Neural cell (in vitro differentiated cells): ENCODE measurements around the gene PLP1. TPM values are rescaled to one million over a fixed set of nuclear protein-coding genes. Genes with fewer than 3 reads are reported as not detected.

ENCODE experiments used
- H2AFZ ChIP-seq: fragments of 200-600, 300-800 bp; sonication (generic), shearing (Covaris generic); 2 replicates; pipeline ENCODE4 v1.6.0; 2014; ENCODE audit warnings: low read depth, mild to moderate bottlenecking, antibody characterized with exemption, low read length, moderate library complexity
- H3F3A ChIP-seq: fragments of 200-600 bp; shearing (Covaris generic); 2 replicates; pipeline ENCODE4 v1.6.1; 2016; ENCODE audit warnings: mild to moderate bottlenecking, moderate library complexity, mixed read lengths, antibody characterized with exemption, low read length; ENCODE audit not compliant: insufficient read depth, poor library complexity, severe bottlenecking
- H3K27ac ChIP-seq: fragments of 200-600, 300-800 bp; sonication (generic), shearing (Covaris generic); 2 replicates; pipeline ENCODE4 v1.5.1; 2014; ENCODE audit warnings: mild to moderate bottlenecking, low read length, moderate library complexity
- H3K27me3 ChIP-seq: fragments of 300-800, 200-600 bp; sonication (generic), shearing (Covaris generic); 2 replicates; pipeline ENCODE4 v1.6.0; 2014; ENCODE audit warnings: mild to moderate bottlenecking, low read depth, low read length, moderate library complexity; ENCODE audit not compliant: insufficient read depth
- H3K36me3 ChIP-seq: fragments of 300-800, 200-600 bp; sonication (generic), shearing (Covaris generic); 2 replicates; pipeline ENCODE4 v1.5.1; 2014; ENCODE audit warnings: mild to moderate bottlenecking, antibody characterized with exemption, low read length, moderate library complexity; ENCODE audit not compliant: insufficient read depth
- H3K4me2 ChIP-seq: fragments of 300-800, 200-600 bp; sonication (generic), shearing (Covaris generic); 2 replicates; pipeline ENCODE4 v1.6.0; 2014; ENCODE audit warnings: mild to moderate bottlenecking, low read length
- H3K4me3 ChIP-seq: fragments of 300-800, 200-600 bp; sonication (generic), shearing (Covaris generic); 2 replicates; pipeline ENCODE4 v1.5.1; 2014; ENCODE audit warnings: mild to moderate bottlenecking, low read length, moderate library complexity
- H3K79me2 ChIP-seq: fragments of 200-600 bp; shearing (Covaris generic); replicated peaks from 2 replicates; pipeline ENCODE4 v1.6.0; 2014; ENCODE audit warnings: mild to moderate bottlenecking, low read length, moderate library complexity; ENCODE audit not compliant: insufficient read depth
- H3K9ac ChIP-seq: fragments of 300-800, 200-600 bp; sonication (generic), shearing (Covaris generic); 2 replicates; pipeline ENCODE4 v1.6.1; 2016; ENCODE audit warnings: mild to moderate bottlenecking, low read length, mixed read lengths
- H3K9me2 ChIP-seq: fragments of 200-600 bp; shearing (Covaris generic); 2 replicates; pipeline ENCODE4 v1.6.1; 2016; ENCODE audit warnings: mild to moderate bottlenecking, low read length, mixed read lengths; ENCODE audit not compliant: insufficient read depth
- H3K9me3 ChIP-seq: fragments of 200-600, 300-800 bp; sonication (generic), shearing (Covaris generic); 2 replicates; pipeline ENCODE4 v1.6.1; 2016; ENCODE audit warnings: mild to moderate bottlenecking, mixed run types, low read length, moderate library complexity, mixed read lengths
- H4K20me1 ChIP-seq: fragments of 200-600 bp; shearing (Covaris generic); 2 replicates; pipeline ENCODE4 v1.6.1; 2016; ENCODE audit warnings: mild to moderate bottlenecking, mixed run types; ENCODE audit not compliant: insufficient read depth
- EP300 ChIP-seq: fragments of 450-650 bp; conservative IDR thresholded peaks from 2 replicates; pipeline ENCODE4 v1.6.1; 2014; ENCODE audit warnings: antibody characterized with exemption, mild to moderate bottlenecking, moderate library complexity; ENCODE audit not compliant: poor library complexity, severe bottlenecking
- EZH2 ChIP-seq: fragments of 200-600, 300-800 bp; shearing (Covaris generic), sonication (generic); IDR thresholded peaks from 2 replicates; pipeline ENCODE4 v1.6.1; 2014; ENCODE audit warnings: antibody characterized with exemption, low read length, borderline replicate concordance, mild to moderate bottlenecking; ENCODE audit not compliant: insufficient read depth, poor library complexity, severe bottlenecking
- MXI1 ChIP-seq: fragments of 450-650 bp; conservative IDR thresholded peaks from 2 replicates; pipeline ENCODE4 v1.6.1; 2014; ENCODE audit warnings: antibody characterized with exemption, mild to moderate bottlenecking; ENCODE audit not compliant: poor library complexity, severe bottlenecking
- POLR2AphosphoS5 ChIP-seq: IDR thresholded peaks from 2 replicates; pipeline ENCODE4 v1.6.1; 2012
- RAD21 ChIP-seq: fragments of 450-650 bp; conservative IDR thresholded peaks from 2 replicates; pipeline ENCODE4 v1.6.1; 2014; ENCODE audit warnings: antibody characterized with exemption, mild to moderate bottlenecking, moderate library complexity
- SMC3 ChIP-seq: fragments of 450-650 bp; conservative IDR thresholded peaks from 2 replicates; pipeline ENCODE4 v1.6.1; 2014; ENCODE audit warnings: antibody characterized with exemption, mild to moderate bottlenecking, moderate library complexity; ENCODE audit not compliant: poor library complexity
- TAF1 ChIP-seq: IDR thresholded peaks from 2 replicates; pipeline ENCODE4 v1.6.1; 2012; ENCODE audit warnings: low read depth
- polyA plus RNA-seq: library from polyadenylated mRNA; depleted of rRNA; stranded (reverse); fragments of >200 nt; gene quantifications from 2 replicates; pipeline ENCODE4 v1.2.3, GENCODE V29; 2014
- TF ChIP-seq, protein P1 (sequence below): fragments of 450-650 bp; IDR thresholded peaks from 2 replicates; pipeline ENCODE4 v1.5.1; 2014; ENCODE audit warnings: antibody characterized with exemption, mild to moderate bottlenecking, moderate library complexity; ENCODE audit not compliant: poor library complexity, severe bottlenecking
- TF ChIP-seq, protein P2 (sequence below): IDR thresholded peaks from 2 replicates; pipeline ENCODE4 v1.6.1; 2012; ENCODE audit warnings: borderline replicate concordance

PLP1 gene
- polyA plus RNA-seq, 1 donor from 2014 or later = 0.71 TPM

DNA sequence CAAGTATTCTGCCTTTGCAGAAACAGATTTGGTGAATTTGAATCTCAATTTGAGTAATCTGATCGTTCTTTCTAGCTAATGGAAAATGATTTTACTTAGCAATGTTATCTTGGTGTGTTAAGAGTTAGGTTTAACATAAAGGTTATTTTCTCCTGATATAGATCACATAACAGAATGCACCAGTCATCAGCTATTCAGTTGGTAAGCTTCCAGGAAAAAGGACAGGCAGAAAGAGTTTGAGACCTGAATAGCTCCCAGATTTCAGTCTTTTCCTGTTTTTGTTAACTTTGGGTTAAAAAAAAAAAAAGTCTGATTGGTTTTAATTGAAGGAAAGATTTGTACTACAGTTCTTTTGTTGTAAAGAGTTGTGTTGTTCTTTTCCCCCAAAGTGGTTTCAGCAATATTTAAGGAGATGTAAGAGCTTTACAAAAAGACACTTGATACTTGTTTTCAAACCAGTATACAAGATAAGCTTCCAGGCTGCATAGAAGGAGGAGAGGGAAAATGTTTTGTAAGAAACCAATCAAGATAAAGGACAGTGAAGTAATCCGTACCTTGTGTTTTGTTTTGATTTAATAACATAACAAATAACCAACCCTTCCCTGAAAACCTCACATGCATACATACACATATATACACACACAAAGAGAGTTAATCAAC is 15.3 kb downstream of the PLP1 start:
- H3F3A ChIP-seq = no peaks in the 10 kb centered on the region
- no peaks in the 10 kb centered on the region for H3K27me3 ChIP-seq
- H3K9me3 ChIP-seq = no peaks in the 10 kb centered on the region
- no peak overlapping the region for H3K4me3 ChIP-seq
- no peaks in the 10 kb centered on the region for H3K9me2 ChIP-seq
- no peaks in the 10 kb centered on the region for H4K20me1 ChIP-seq
- no peaks in the 10 kb centered on the region for H3K36me3 ChIP-seq
- no peaks in the 10 kb centered on the region for H3K79me2 ChIP-seq
- peak overlapping the region; percentile 44 for H3K27ac ChIP-seq
- TF ChIP-seq, protein P1, sequence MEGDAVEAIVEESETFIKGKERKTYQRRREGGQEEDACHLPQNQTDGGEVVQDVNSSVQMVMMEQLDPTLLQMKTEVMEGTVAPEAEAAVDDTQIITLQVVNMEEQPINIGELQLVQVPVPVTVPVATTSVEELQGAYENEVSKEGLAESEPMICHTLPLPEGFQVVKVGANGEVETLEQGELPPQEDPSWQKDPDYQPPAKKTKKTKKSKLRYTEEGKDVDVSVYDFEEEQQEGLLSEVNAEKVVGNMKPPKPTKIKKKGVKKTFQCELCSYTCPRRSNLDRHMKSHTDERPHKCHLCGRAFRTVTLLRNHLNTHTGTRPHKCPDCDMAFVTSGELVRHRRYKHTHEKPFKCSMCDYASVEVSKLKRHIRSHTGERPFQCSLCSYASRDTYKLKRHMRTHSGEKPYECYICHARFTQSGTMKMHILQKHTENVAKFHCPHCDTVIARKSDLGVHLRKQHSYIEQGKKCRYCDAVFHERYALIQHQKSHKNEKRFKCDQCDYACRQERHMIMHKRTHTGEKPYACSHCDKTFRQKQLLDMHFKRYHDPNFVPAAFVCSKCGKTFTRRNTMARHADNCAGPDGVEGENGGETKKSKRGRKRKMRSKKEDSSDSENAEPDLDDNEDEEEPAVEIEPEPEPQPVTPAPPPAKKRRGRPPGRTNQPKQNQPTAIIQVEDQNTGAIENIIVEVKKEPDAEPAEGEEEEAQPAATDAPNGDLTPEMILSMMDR = no peak
- TF ChIP-seq POLR2AphosphoS5 (no peak), EZH2 (no peak), MXI1 (no peak), TAF1 (no peak), SMC3 (no peak), RAD21 (no peak), EP300 (no peak)
- TF ChIP-seq, protein P2, sequence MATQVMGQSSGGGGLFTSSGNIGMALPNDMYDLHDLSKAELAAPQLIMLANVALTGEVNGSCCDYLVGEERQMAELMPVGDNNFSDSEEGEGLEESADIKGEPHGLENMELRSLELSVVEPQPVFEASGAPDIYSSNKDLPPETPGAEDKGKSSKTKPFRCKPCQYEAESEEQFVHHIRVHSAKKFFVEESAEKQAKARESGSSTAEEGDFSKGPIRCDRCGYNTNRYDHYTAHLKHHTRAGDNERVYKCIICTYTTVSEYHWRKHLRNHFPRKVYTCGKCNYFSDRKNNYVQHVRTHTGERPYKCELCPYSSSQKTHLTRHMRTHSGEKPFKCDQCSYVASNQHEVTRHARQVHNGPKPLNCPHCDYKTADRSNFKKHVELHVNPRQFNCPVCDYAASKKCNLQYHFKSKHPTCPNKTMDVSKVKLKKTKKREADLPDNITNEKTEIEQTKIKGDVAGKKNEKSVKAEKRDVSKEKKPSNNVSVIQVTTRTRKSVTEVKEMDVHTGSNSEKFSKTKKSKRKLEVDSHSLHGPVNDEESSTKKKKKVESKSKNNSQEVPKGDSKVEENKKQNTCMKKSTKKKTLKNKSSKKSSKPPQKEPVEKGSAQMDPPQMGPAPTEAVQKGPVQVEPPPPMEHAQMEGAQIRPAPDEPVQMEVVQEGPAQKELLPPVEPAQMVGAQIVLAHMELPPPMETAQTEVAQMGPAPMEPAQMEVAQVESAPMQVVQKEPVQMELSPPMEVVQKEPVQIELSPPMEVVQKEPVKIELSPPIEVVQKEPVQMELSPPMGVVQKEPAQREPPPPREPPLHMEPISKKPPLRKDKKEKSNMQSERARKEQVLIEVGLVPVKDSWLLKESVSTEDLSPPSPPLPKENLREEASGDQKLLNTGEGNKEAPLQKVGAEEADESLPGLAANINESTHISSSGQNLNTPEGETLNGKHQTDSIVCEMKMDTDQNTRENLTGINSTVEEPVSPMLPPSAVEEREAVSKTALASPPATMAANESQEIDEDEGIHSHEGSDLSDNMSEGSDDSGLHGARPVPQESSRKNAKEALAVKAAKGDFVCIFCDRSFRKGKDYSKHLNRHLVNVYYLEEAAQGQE = no peak
- no peak overlapping the region for H2AFZ ChIP-seq
- H3K4me2 ChIP-seq = no peak overlapping the region
- no peak overlapping the region for H3K9ac ChIP-seq

DNA sequence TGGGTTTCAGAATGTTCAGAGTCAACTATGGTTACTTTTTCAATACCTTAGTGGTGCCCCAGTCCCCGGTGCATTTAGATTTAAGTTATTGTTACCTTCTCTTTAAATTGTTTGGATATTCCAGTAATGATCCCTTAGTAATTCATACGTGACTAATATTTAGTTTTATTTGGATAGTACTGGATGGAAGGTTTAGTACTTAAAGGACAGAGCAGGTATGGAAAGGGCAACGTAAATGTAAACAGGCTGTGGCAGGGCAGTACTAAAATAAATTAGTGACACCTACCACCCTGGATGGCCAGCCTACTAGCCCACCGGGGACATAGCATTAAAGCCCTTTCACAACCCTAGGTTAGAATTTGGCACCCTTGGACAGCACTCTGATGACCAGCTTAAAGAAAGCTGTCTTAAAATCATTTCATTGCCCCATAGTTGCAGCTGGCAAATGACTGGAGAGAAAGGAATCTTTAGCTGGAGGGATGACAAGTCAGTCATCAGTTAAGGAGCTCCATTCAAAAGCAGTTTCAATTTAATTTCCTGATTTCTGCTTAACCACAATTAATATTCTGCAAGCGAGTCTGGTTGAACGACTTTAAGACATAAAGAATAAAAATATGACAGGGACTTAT is 16.4 kb downstream of the PLP1 start:
- Histone ChIP-seq H3K27me3 (no peaks in the 10 kb centered on the region), H2AFZ (no peak overlapping the region), H3K9ac (no peak overlapping the region), H3K9me3 (no peaks in the 10 kb centered on the region), H3K36me3 (no peaks in the 10 kb centered on the region), H3K9me2 (no peaks in the 10 kb centered on the region), H3K4me2 (no peak overlapping the region), H4K20me1 (no peaks in the 10 kb centered on the region), H3K4me3 (no peak overlapping the region), H3K79me2 (no peaks in the 10 kb centered on the region), H3F3A (no peaks in the 10 kb centered on the region), H3K27ac (no peak overlapping the region)
- TF ChIP-seq EZH2 = no peak
- no peak for TF ChIP-seq EP300
- TF ChIP-seq MXI1 = no peak
- TF ChIP-seq SMC3 = no peak
- no peak for TF ChIP-seq TAF1
- TF ChIP-seq RAD21 = no peak
- no peak for TF ChIP-seq POLR2AphosphoS5
